GM13977 (cell line): ENCODE measurements around the gene STARD7.

ENCODE experiments used
- DNase-seq: peaks from one replicate; pipeline ENCODE4 v3.0.0; 2012; ENCODE audit warnings: low spot score
- CTCF ChIP-seq: IDR thresholded peaks from 2 replicates; pipeline ENCODE4 v1.5.1; 2012; ENCODE audit warnings: mild to moderate bottlenecking, control low read depth; ENCODE audit not compliant: insufficient read depth; ENCODE audit errors: extremely low read depth, missing control alignments
- in situ Hi-C: fragments of 300-500 bp; cut with MboI; formaldehyde crosslinking; loops from one replicate; pipeline ENCODE4 v1.12.0; 2022; ENCODE audit warnings: low sequenced_read_pairs, low pct_unique_long_range_greater_than_20kb, mixed read lengths, inconsistent platforms; ENCODE audit not compliant: unreplicated experiment

Gene STARD7

GRCh38 chr2:96243843-96244242 lies 35.2 kb upstream of the STARD7 start:
- in situ Hi-C loops: no loop called here
- no peak for TF ChIP-seq CTCF
- no peak for DNase-seq

- no peak for TF ChIP-seq CTCF
- in situ Hi-C loops: no loop called here
- DNase-seq: peak; percentile 68
Observed at GRCh38 chr2:96241900-96242611, 33.4 kb upstream of the STARD7 start.

GRCh38 chr2:96241227-96241626 lies 32.6 kb upstream of the STARD7 start:
- peak; percentile 6 for DNase-seq
- in situ Hi-C loops: no loop called here
- TF ChIP-seq CTCF: no peak

GRCh38 chr2:96240341-96241038 lies 31.9 kb upstream of the STARD7 start:
- DNase-seq: no peak
- in situ Hi-C loops: no loop called here
- no peak for TF ChIP-seq CTCF

- no peak for DNase-seq
- no peak for TF ChIP-seq CTCF
- in situ Hi-C loops: no loop called here
Observed at GRCh38 chr2:96239745-96240264, 31.2 kb upstream of the STARD7 start.

GRCh38 chr2:96239091-96239490 lies 30.5 kb upstream of the STARD7 start:
- no peak for TF ChIP-seq CTCF
- DNase-seq: no peak
- in situ Hi-C loops: no loop called here
